KOPT-K1 (cell line): ENCODE measurements around the gene GDI1.
A peak's percentile ranks its signal among the peaks of the same experiment; 100 is the strongest.

Experiments
- H3K27ac ChIP-seq: fragments of 200-600 bp; sonication (generic); 2 replicates; pipeline ENCODE4 v1.5.1; 2016; ENCODE audit warnings: antibody characterized with exemption, mild to moderate bottlenecking, low read depth, low read length; ENCODE audit not compliant: poor library complexity, severe bottlenecking
- H3K36me3 ChIP-seq: fragments of 200-600 bp; sonication (generic); 2 replicates; pipeline ENCODE4 v1.5.1; 2017; ENCODE audit warnings: antibody characterized with exemption, mild to moderate bottlenecking, low read length, moderate library complexity; ENCODE audit not compliant: insufficient read depth
- H3K9me3 ChIP-seq: fragments of 200-600 bp; sonication (generic); 2 replicates; pipeline ENCODE4 v1.5.1; 2017; ENCODE audit warnings: antibody characterized with exemption, low read length, mild to moderate bottlenecking; ENCODE audit not compliant: insufficient read depth, poor library complexity, severe bottlenecking

GDI1 gene

DNA sequence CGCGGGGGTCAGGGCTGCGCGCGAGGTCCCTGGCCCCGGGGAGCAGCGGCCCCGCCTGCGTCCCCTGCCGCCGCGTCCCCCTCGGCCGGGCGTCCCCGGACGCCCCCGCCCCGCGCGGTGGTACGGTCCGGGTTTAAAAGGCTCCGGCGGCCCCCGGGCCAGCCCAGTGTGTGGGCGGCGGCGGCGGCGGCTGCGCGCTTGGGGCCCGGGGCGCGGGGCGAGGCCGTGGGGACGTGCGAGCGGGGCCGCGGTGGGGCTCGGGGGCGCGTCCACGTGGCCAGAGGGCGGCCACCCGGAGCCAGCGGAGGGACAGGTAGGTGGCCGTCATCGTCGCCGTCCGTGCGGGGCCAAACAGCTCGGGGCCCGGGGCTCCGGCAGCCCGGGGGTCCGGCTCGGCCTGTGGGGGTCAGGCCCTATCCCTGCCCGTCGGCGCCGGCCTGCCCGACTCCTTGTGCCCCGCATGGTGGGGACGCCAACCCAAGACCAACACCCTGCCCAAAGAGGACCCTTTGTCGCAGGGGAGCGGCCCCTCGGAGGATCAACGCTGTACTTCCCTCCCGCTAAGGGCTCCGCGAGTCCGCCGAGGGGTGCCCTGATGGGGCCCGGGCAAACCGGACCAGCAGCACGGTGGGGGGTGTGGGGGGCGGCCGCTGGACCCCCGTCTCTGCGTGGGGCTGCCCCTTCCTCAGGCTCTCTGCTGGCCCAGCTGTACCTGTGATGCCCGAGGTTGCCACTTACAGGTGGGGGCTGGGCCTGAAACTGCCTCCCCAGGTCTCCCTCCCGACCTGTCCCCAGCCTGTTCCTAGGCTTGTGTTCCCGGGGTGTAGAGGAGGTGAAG lies 21.4 kb downstream of the GDI1 start, which contains the start of gene PLXNA3:
TSS of gene PLXNA3 (plus strand) at position 166 of the 838 bp plus-strand sequence. CDS start 1,903 bp downstream, outside the sequence.
- H3K27ac ChIP-seq: peak within 1 kb of the TSS; percentile 60
- H3K9me3 ChIP-seq: no peaks in the 10 kb centered on the region
- peaks cover 9% of the 10 kb centered on the region; the same call in 1 of the 2 replicates for H3K36me3 ChIP-seq

DNA sequence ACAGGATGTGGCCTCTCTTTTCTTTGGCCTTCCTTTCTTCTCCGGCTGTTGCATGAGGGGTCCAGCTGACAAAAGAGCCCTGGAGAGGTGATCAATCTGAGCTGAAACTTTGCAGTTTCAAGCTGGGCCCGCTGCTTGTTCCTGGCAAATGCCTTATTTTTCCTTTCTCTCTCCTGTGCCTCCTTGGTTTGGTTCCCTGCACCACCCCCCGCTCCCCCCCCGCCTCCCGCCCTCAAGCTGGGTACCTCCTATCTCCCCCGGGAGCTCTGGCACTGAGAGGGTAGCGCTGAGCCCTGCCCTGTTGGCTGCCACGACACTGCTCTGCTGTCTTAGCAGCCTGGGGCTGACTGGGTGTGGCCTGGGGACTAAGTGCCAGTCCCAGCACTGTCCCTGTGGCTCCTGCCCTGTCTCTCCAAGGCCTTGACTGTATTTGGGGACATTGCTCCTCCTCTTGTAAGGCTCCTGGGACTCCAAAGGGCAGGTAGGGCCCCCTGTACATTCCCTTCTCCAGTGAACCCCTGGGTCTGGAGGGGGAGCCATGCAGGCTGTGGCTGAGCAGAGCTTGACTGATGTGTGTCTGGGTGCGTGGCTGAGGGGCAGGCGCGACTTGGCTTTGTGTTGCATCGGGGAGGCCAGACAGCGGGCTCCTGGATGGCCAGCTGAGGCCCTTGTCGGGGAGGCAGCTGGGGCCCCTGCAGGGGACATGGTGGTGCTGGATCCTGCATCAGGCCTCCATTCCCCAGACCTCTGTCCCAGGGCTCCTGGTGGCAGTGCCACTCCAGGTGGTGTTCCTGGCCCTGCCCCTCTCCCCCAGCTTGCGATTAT lies 22.2 kb downstream of the GDI1 start:
- H3K9me3 ChIP-seq: no peaks in the 10 kb centered on the region
- peaks cover 11% of the 10 kb centered on the region; the same call in 1 of the 2 replicates for H3K36me3 ChIP-seq
- H3K27ac ChIP-seq: peak overlapping the region; percentile 60

- H3K27ac ChIP-seq: no peak overlapping the region
- no peaks in the 10 kb centered on the region for H3K9me3 ChIP-seq
- H3K36me3 ChIP-seq: peaks cover 18% of the 10 kb centered on the region; the same call in 1 of the 2 replicates
Observed at GRCh38 chrX:154459832-154460231, 22.9 kb downstream of the GDI1 start.

- Histone ChIP-seq H3K27ac (no peak overlapping the region), H3K36me3 (peaks cover 22% of the 10 kb centered on the region; the same call in 1 of the 2 replicates)
Observed at GRCh38 chrX:154460326-154460725, 23.4 kb downstream of the GDI1 start.

DNA sequence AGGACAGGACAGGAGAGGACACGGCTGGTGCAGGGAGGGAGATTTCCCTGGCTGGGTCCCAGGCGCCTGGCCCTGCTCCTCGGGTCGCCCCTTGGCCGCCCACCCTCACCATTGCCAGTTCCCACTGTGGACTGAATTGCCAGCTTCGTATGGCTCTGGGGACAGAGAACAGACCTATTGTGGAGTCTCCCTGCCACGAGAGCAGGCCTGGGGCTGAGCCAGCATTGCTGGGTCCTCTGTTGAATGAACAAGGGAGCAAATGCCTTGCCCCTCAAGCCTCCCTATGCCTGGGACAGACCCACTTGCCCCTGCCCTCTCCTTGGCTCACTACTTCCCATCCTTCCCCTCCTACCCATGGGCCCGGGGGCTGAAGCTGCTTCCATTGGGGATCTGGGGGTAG lies 25.4 kb downstream of the GDI1 start:
- Histone ChIP-seq H3K36me3 (peaks cover 36% of the 10 kb centered on the region; the same call in 1 of the 2 replicates), H3K27ac (no peak overlapping the region), H3K9me3 (no peaks in the 10 kb centered on the region)

More at GRCh38 chrX:154460326-154460725, 23.4 kb downstream of the GDI1 start:
- H3K9me3 ChIP-seq: no peaks in the 10 kb centered on the region

GRCh38 chrX:154463611-154464220 lies 26.8 kb downstream of the GDI1 start:
- no peaks in the 10 kb centered on the region for H3K9me3 ChIP-seq
- peaks cover 50% of the 10 kb centered on the region; the same call in 1 of the 2 replicates for H3K36me3 ChIP-seq
- no peak overlapping the region for H3K27ac ChIP-seq

DNA sequence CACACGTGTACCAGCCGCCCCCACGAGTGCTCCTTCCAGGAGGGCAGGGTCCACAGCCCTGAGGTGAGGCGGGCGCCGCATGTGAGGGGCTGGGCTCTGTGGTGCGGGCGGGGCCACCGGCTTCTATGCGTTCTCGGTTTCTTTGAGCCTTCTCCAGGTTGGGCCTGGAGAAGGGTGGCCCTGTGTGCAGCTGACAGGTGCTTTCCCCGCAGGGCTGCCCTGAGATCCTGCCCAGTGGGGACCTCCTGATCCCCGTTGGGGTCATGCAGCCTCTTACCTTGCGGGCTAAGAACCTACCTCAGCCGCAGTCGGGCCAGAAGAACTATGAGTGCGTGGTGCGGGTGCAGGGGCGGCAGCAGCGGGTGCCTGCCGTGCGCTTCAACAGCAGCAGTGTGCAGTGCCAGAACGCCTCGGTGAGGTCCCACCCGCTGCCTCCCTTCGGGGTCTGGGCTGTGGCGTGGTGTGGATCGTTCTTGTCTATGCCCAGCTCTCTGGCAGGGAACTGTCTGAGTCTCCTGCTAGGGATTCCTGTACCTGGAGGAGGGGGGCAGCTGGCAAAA lies 27.9 kb downstream of the GDI1 start:
- Histone ChIP-seq H3K27ac (no peak overlapping the region), H3K36me3 (peaks cover 60% of the 10 kb centered on the region; the same call in 1 of the 2 replicates), H3K9me3 (no peaks in the 10 kb centered on the region)

GRCh38 chrX:154465601-154466000 lies 28.6 kb downstream of the GDI1 start:
- Histone ChIP-seq H3K9me3 (no peaks in the 10 kb centered on the region), H3K36me3 (peaks cover 67% of the 10 kb centered on the region; the same call in 1 of the 2 replicates), H3K27ac (no peak overlapping the region)

- no peaks in the 10 kb centered on the region for H3K9me3 ChIP-seq
- peaks cover 71% of the 10 kb centered on the region; the same call in 1 of the 2 replicates for H3K36me3 ChIP-seq
- H3K27ac ChIP-seq: no peak overlapping the region
Observed at GRCh38 chrX:154466036-154466435, 29.1 kb downstream of the GDI1 start.

DNA sequence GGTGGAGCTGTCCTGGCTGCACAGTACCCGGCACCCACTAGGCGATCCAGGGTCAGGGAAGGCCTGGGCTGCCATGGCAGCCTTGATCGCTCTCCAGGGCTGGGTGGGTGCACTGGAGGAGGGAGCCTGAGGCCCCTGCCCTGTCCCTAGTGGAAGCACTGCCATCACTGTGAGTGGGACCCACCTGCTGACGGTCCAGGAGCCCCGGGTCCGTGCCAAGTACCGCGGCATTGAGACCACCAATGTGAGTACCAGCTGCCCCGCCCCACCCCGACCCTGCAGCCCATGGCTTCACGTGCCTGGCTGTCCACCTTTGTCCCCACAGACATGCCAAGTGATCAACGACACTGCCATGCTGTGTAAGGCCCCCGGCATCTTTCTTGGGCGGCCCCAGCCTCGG lies 30.0 kb downstream of the GDI1 start:
- H3K36me3 ChIP-seq: peaks cover 76% of the 10 kb centered on the region; the same call in 1 of the 2 replicates
- no peak overlapping the region for H3K27ac ChIP-seq
- no peaks in the 10 kb centered on the region for H3K9me3 ChIP-seq

DNA sequence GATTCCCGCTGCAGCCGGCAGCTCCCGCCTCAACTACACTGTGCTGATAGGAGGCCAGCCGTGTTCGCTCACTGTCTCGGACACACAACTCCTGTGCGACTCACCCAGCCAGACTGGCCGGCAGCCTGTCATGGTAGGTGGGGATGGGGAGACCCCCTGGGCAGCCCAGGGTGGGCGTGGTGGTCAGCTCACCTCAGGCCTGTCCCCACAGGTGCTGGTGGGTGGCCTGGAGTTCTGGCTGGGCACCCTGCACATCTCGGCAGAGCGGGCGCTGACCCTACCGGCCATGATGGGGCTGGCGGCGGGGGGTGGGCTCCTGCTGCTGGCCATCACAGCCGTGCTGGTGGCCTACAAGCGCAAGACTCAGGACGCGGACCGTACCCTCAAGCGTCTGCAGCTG lies 30.6 kb downstream of the GDI1 start:
- H3K9me3 ChIP-seq: no peaks in the 10 kb centered on the region
- H3K36me3 ChIP-seq: peaks cover 72% of the 10 kb centered on the region; the same call in 1 of the 2 replicates
- H3K27ac ChIP-seq: no peak overlapping the region

- H3K27ac ChIP-seq: no peak overlapping the region
- peaks cover 72% of the 10 kb centered on the region; the same call in 1 of the 2 replicates for H3K36me3 ChIP-seq
- H3K9me3 ChIP-seq: no peaks in the 10 kb centered on the region
Observed at GRCh38 chrX:154468217-154468616, 31.3 kb downstream of the GDI1 start.

DNA sequence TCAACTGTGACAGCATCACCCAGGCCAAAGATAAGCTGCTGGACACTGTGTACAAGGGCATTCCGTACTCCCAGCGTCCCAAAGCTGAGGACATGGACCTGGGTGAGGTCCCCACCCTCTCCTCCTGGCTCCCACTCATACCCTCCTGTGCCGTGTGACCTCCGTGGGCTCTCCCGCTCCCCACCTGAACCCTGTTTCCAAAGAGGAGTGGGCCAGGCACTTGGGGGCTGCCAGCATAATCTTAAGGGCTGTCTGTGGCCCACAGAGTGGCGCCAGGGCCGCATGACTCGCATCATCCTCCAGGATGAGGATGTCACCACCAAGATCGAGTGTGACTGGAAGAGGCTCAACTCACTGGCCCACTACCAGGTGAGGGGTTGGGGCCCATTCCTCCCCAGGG lies 32.2 kb downstream of the GDI1 start:
- Histone ChIP-seq H3K36me3 (peaks cover 71% of the 10 kb centered on the region; the same call in 1 of the 2 replicates), H3K9me3 (no peaks in the 10 kb centered on the region), H3K27ac (no peak overlapping the region)

GRCh38 chrX:154469880-154470279 lies 32.9 kb downstream of the GDI1 start:
- Histone ChIP-seq H3K27ac (no peak overlapping the region), H3K36me3 (peaks cover 63% of the 10 kb centered on the region; the same call in 1 of the 2 replicates), H3K9me3 (no peaks in the 10 kb centered on the region)
